HCT116 (cell line): ENCODE results near the gene CLN6. TPM values are rescaled to one million over a fixed set of nuclear protein-coding genes. Genes with fewer than 3 reads are reported as not detected.

ENCODE experiments used
- ATAC-seq: fragments of 200-7000 bp; cut with Tn5 transposase; 2 replicates; pipeline ENCODE4 v1.9.1; 2020; ENCODE audit warnings: mild to moderate bottlenecking, moderate library complexity
- BruUV-seq: library from RNA; stranded (reverse); fragments of 400-500 nt; replicated peaks from 2 replicates; lab custom pipeline; 2021; lab: Mats Ljungman, UMichigan
- CTCF ChIA-PET: fragments of 300-600 bp; sonication (Branson Sonifier 250); formaldehyde crosslinking; loops from one replicate; lab custom pipeline; 2021; ENCODE audit warnings: antibody characterized with exemption; lab: Charles Lee
- POLR2A ChIA-PET: fragments of 300-600, 350-600 bp; sonication (Branson Sonifier 250); formaldehyde crosslinking; loops from one replicate; lab custom pipeline; 2021; ENCODE audit warnings: antibody characterized with exemption; lab: Charles Lee
- RAD21 ChIA-PET, 2 experiments: fragments of 300-600 bp; sonication (Branson Sonifier 250); formaldehyde crosslinking; loops; one replicate each; lab custom pipeline; 2023; ENCODE audit warnings: low total read pairs in 2 of 2; ENCODE audit not compliant: uncharacterized antibody in 2 of 2, unreplicated experiment in 2 of 2, low non-redundant PET in 1 of 2; lab: Charles Lee
- DNase-seq: peaks from one replicate; pipeline ENCODE4 v3.0.0-alpha.2; 2010; ENCODE audit warnings: low read depth, low spot score
- H2AFZ ChIP-seq: fragments of 200-600 bp; shearing (Covaris generic), sonication (generic); 2 replicates; pipeline ENCODE4 v1.6.1; 2017; ENCODE audit warnings: low read depth, mixed run types, mixed read lengths, antibody characterized with exemption, low read length; ENCODE audit not compliant: poor library complexity, severe bottlenecking
- H3K27ac ChIP-seq: 2 replicates; pipeline ENCODE4 v1.5.1; 2012; ENCODE audit warnings: low read depth, low read length
- H3K27me3 ChIP-seq: fragments of 200-600 bp; sonication (generic); 2 replicates; pipeline ENCODE4 v1.6.1; 2016; ENCODE audit warnings: mixed run types, low read length, mixed read lengths; ENCODE audit not compliant: insufficient read depth
- H3K36me3 ChIP-seq, 2 experiments: fragments of 200-500 bp in 1 of 2; fragments of 200-600 bp in 1 of 2; sonication (Bioruptor generic) in 1 of 2; sonication (generic) in 1 of 2; 2 replicates each; pipeline versions ENCODE4 v1.5.1 to v1.6.1; 2014 to 2016; ENCODE audit warnings: low read length in 2 of 2, inconsistent platforms in 1 of 2, mixed read lengths in 1 of 2, mixed run types in 1 of 2; ENCODE audit not compliant: insufficient read depth in 2 of 2, control insufficient read depth in 1 of 2
- H3K4me1 ChIP-seq, 2 experiments: fragments of 200-600 bp in 1 of 2; sonication (generic) in 1 of 2; 2 replicates each; pipeline versions ENCODE4 v1.5.1 to v1.6.1; 2012 to 2017; ENCODE audit warnings: low read length in 2 of 2, inconsistent platforms in 1 of 2, mild to moderate bottlenecking in 1 of 2, mixed read lengths in 1 of 2, mixed run types in 1 of 2, moderate library complexity in 1 of 2; ENCODE audit not compliant: insufficient read depth in 2 of 2, control insufficient read depth in 1 of 2
- H3K4me2 ChIP-seq: fragments of 200-600 bp; sonication (generic); 2 replicates; pipeline ENCODE4 v1.6.1; 2017; ENCODE audit warnings: mixed run types, low read length, mixed read lengths
- H3K4me3 ChIP-seq, 2 experiments: fragments of 200-600 bp in 1 of 2; sonication (generic) in 1 of 2; replicated peaks in 1 of 2; 2 replicates each; pipeline ENCODE4 v1.5.1; 2011 to 2016; ENCODE audit warnings: low read length in 2 of 2, control low read depth in 1 of 2, low read depth in 1 of 2, mild to moderate bottlenecking in 1 of 2, mixed read lengths in 1 of 2, mixed run types in 1 of 2
- H3K79me2 ChIP-seq: fragments of 200-600 bp; sonication (generic); 2 replicates; pipeline ENCODE4 v1.6.1; 2017; ENCODE audit warnings: mild to moderate bottlenecking, mixed run types, low read length, moderate library complexity, mixed read lengths; ENCODE audit not compliant: insufficient read depth
- H3K9ac ChIP-seq: fragments of 200-600 bp; sonication (generic); 2 replicates; pipeline ENCODE4 v1.6.1; 2016; ENCODE audit warnings: low read length, mixed read lengths
- H3K9me2 ChIP-seq: fragments of 200-600 bp; sonication (generic), shearing (Covaris generic); 2 replicates; pipeline ENCODE4 v1.6.1; 2017; ENCODE audit warnings: mixed run types, mild to moderate bottlenecking, moderate library complexity; ENCODE audit not compliant: insufficient read depth
- H3K9me3 ChIP-seq, 2 experiments: fragments of 200-500 bp in 1 of 2; fragments of 200-600 bp in 1 of 2; sonication (Bioruptor generic) in 1 of 2; sonication (generic) in 1 of 2; 2 replicates each; pipeline ENCODE4 v1.6.1; 2014 to 2017; ENCODE audit warnings: low read length in 2 of 2, mixed read lengths in 2 of 2, inconsistent platforms in 1 of 2, low read depth in 1 of 2, mild to moderate bottlenecking in 1 of 2, mixed run types in 1 of 2, moderate library complexity in 1 of 2; ENCODE audit not compliant: control insufficient read depth in 1 of 2, insufficient read depth in 1 of 2
- H4K20me1 ChIP-seq: fragments of 200-600 bp; sonication (generic), shearing (Covaris generic); 2 replicates; pipeline ENCODE4 v1.6.1; 2017; ENCODE audit warnings: mixed run types, mild to moderate bottlenecking, moderate library complexity; ENCODE audit not compliant: insufficient read depth
- CBX3 ChIP-seq: IDR thresholded peaks from 2 replicates; pipeline ENCODE4 v1.6.1; 2012; ENCODE audit warnings: low read depth
- CEBPB ChIP-seq: IDR thresholded peaks from 2 replicates; pipeline ENCODE4 v1.6.1; 2012; ENCODE audit warnings: low read depth
- CTCF ChIP-seq, 3 experiments: fragments of 200-600 bp in 1 of 3; sonication (generic) in 1 of 3; IDR thresholded peaks in 2 of 3; conservative IDR thresholded peaks in 1 of 3; 2 replicates each; pipeline ENCODE4 v1.5.1; 2012 to 2017; ENCODE audit warnings: low read depth in 2 of 3, low read length in 2 of 3, antibody characterized with exemption in 1 of 3, borderline replicate concordance in 1 of 3, control low read depth in 1 of 3, mild to moderate bottlenecking in 1 of 3, mixed read lengths in 1 of 3, mixed run types in 1 of 3, moderate library complexity in 1 of 3; ENCODE audit not compliant: insufficient read depth in 1 of 3
- EGR1 ChIP-seq: IDR thresholded peaks from 2 replicates; pipeline ENCODE4 v1.6.1; 2012; ENCODE audit warnings: low read depth
- ELF1 ChIP-seq: IDR thresholded peaks from 2 replicates; pipeline ENCODE4 v1.6.1; 2012; ENCODE audit warnings: low read depth, borderline replicate concordance
- EZH2 ChIP-seq: fragments of 200-600 bp; sonication (generic); IDR thresholded peaks from 2 replicates; pipeline ENCODE4 v1.6.1; 2017; ENCODE audit warnings: antibody characterized with exemption, mixed run types
- EZH2phosphoT487 ChIP-seq: fragments of 200-600 bp; IDR thresholded peaks from 2 replicates; pipeline ENCODE4 v1.6.1; 2018; ENCODE audit warnings: antibody characterized with exemption, borderline replicate concordance
- FOSL1 ChIP-seq: IDR thresholded peaks from 2 replicates; pipeline ENCODE4 v1.6.1; 2012; ENCODE audit warnings: low read depth
- MAX ChIP-seq: IDR thresholded peaks from 2 replicates; pipeline ENCODE4 v1.6.1; 2012
- POLR2A ChIP-seq: IDR thresholded peaks from 2 replicates; pipeline ENCODE4 v1.7.0; 2011; ENCODE audit warnings: borderline replicate concordance; ENCODE audit not compliant: insufficient read depth, insufficient read length; ENCODE audit errors: extremely low read depth
- POLR2AphosphoS5 ChIP-seq: IDR thresholded peaks from 2 replicates; pipeline ENCODE4 v1.6.1; 2011; ENCODE audit warnings: mild to moderate bottlenecking, low read depth, low read length, moderate library complexity
- RAD21 ChIP-seq: IDR thresholded peaks from 2 replicates; pipeline ENCODE4 v1.6.1; 2012; ENCODE audit warnings: low read depth, mild to moderate bottlenecking
- REST ChIP-seq: IDR thresholded peaks from 2 replicates; pipeline ENCODE4 v1.6.1; 2012; ENCODE audit warnings: low read depth
- SIN3A ChIP-seq: IDR thresholded peaks from 2 replicates; pipeline ENCODE4 v1.6.1; 2012; ENCODE audit warnings: low read depth
- SP1 ChIP-seq: IDR thresholded peaks from 2 replicates; pipeline ENCODE4 v1.6.1; 2012; ENCODE audit warnings: low read depth
- TCF7L2 ChIP-seq: IDR thresholded peaks from 2 replicates; pipeline ENCODE4 v1.7.0; 2011; ENCODE audit warnings: borderline replicate concordance, inconsistent platforms; ENCODE audit not compliant: insufficient read depth, insufficient read length; ENCODE audit errors: extremely low read depth
- YY1 ChIP-seq: IDR thresholded peaks from 2 replicates; pipeline ENCODE4 v1.6.1; 2011; ENCODE audit warnings: low read length, low read depth, moderate library complexity, mild to moderate bottlenecking; ENCODE audit not compliant: insufficient replicate concordance; ENCODE audit errors: extremely low read depth
- ZBTB33 ChIP-seq: IDR thresholded peaks from 2 replicates; pipeline ENCODE4 v1.6.1; 2011; ENCODE audit warnings: mild to moderate bottlenecking, low read length, moderate library complexity; ENCODE audit not compliant: insufficient replicate concordance; ENCODE audit errors: extremely low read depth
- ZFX ChIP-seq: fragments of 450-650 bp; IDR thresholded peaks from 2 replicates; pipeline ENCODE4 v1.6.1; 2017
- ZNF274 ChIP-seq: fragments of 200-500 bp; sonication (Bioruptor generic); IDR thresholded peaks from 2 replicates; pipeline ENCODE4 v1.6.1; 2014; ENCODE audit warnings: mild to moderate bottlenecking, low read depth, low read length, inconsistent platforms
- intact Hi-C: fragments of 100-400 bp; cut with micrococcal nuclease; formaldehyde crosslinking; loops from 2 replicates; pipeline ENCODE4 v1.10.0; 2022
- total RNA-seq: library from RNA; stranded (reverse); gene quantifications from one replicate; pipeline ENCODE4 v1.2.1, GENCODE V29; 2021; ENCODE audit not compliant: unreplicated experiment

The CLN6 gene
- total RNA-seq, 1 experiment from 2014 or later: 44.1 TPM

- ChIA-PET POLR2A (interaction anchor here (0.6 kb wide), 1 partner anchor 1187 kb away, joined by 3 read pairs; no protein-coding TSS in a partner anchor), RAD21 (no interaction called here), CTCF (interaction anchor here (0.9 to 1.3 kb wide), 2 partner anchors 9 to 45 kb away, joined by 3 to 4 read pairs; no protein-coding TSS in a partner anchor)
- intact Hi-C loops: no loop called here
- ATAC-seq (no peak), DNase-seq (no peak)
- H3K4me3 ChIP-seq: no peak overlapping the region
- no TSS peak for BruUV-seq
- no peak overlapping the region for H3K4me2 ChIP-seq
- H3K27me3 ChIP-seq: no peaks in the 10 kb centered on the region
- H3K79me2 ChIP-seq: no peaks in the 10 kb centered on the region
- no peaks in the 10 kb centered on the region for H3K9me2 ChIP-seq
- no peak overlapping the region for H2AFZ ChIP-seq
- H3K9ac ChIP-seq: no peak overlapping the region
- no peak overlapping the region for H3K27ac ChIP-seq
- no peaks in the 10 kb centered on the region for H4K20me1 ChIP-seq
- H3K9me3 ChIP-seq: no peaks in the 10 kb centered on the region
- TF ChIP-seq TCF7L2 (no peak), EGR1 (no peak), POLR2A (no peak), CBX3 (no peak), ZNF274 (no peak), POLR2AphosphoS5 (no peak), ZFX (no peak), YY1 (no peak), CTCF (IDR thresholded peaks at IDR 0.05 in 2 of 3, conservative IDR thresholded peaks at IDR 0.05 in 1 of 3; ENCODE audit: borderline replicate concordance in 1 of 3, insufficient read depth in 1 of 3, low read depth in 2 of 3, low read length in 2 of 3) (no peak), RAD21 (no peak), EZH2 (no peak), ELF1 (no peak), SIN3A (no peak), MAX (no peak), SP1 (no peak), REST (no peak), CEBPB (no peak), ZBTB33 (no peak), EZH2phosphoT487 (no peak), FOSL1 (no peak)
- no peaks in the 10 kb centered on the region for H3K36me3 ChIP-seq
- H3K4me1 ChIP-seq: no peaks in the 10 kb centered on the region
Observed at GRCh38 chr15:68261980-68262379, 32.5 kb upstream of the CLN6 start.
